ENCODE data around the gene ACKR4. TPM values are rescaled to one million over a fixed set of nuclear protein-coding genes. Genes with fewer than 3 reads are reported as not detected.
A peak's percentile ranks its signal among the peaks of the same experiment; 100 is the strongest.

The ACKR4 gene
- total and polyA plus RNA-seq, 2 experiments from 2014 or later, result 0.26 TPM; not detected in 1

GRCh38 chr3:132556508-132557159 lies 40.4 kb upstream of the ACKR4 start:
- H3K27ac ChIP-seq (ENCODE audit: low read depth), result no peak overlapping the region
- H3K4me3 Mint-ChIP-seq, result no peak overlapping the region
- H3K27ac Mint-ChIP-seq, result no peak overlapping the region
- peaks cover 30% of the 10 kb centered on the region for H3K4me1 Mint-ChIP-seq
- no peaks in the 10 kb centered on the region for H3F3A ChIP-seq (replicated peaks; ENCODE audit: low read depth)
- H3K4me1 ChIP-seq (ENCODE audit: insufficient read depth), result peaks cover 17% of the 10 kb centered on the region; the same call in 1 of the 2 replicates
- TF ChIP-seq REST (IDR thresholded peaks at IDR 0.05; ENCODE audit: unreplicated experiment) (no peak), CREB1 (CRISPR knock-in tag; IDR thresholded peaks at IDR 0.05; ENCODE audit: low read depth) (no peak), EZH2 (IDR thresholded peaks at IDR 0.05; ENCODE audit: low read depth, unreplicated experiment) (no peak), POLR2AphosphoS5 (IDR thresholded peaks at IDR 0.05; ENCODE audit: low read depth) (no peak), ETS1 (IDR thresholded peaks at IDR 0.05) (no peak), CTCF (conservative IDR thresholded peaks at IDR 0.05; ENCODE audit: low read depth in 2 of 2) (no peak), ZNF114 (CRISPR knock-in tag; IDR thresholded peaks at IDR 0.05) (no peak), ZNF462 (CRISPR knock-in tag; IDR thresholded peaks at IDR 0.05) (no peak), JUNB (IDR thresholded peaks at IDR 0.05; ENCODE audit: unreplicated experiment) (no peak), NANOG (IDR thresholded peaks at IDR 0.05; ENCODE audit: borderline replicate concordance) (no peak), STAT1 (IDR thresholded peaks at IDR 0.05; ENCODE audit: unreplicated experiment) (no peak), EZH2phosphoT487 (IDR thresholded peaks at IDR 0.05; ENCODE audit: unreplicated experiment) (no peak)
- no peaks in the 10 kb centered on the region for H3K9me3 Mint-ChIP-seq
- H3K27me3 Mint-ChIP-seq (ENCODE audit: insufficient read depth, low read depth, poor library complexity), result no peaks in the 10 kb centered on the region
- no peak overlapping the region for H2AFZ ChIP-seq
- H3K36me3 ChIP-seq (ENCODE audit: insufficient read depth), result no peaks in the 10 kb centered on the region
- H3K9me2 ChIP-seq (ENCODE audit: insufficient read depth), result no peaks in the 10 kb centered on the region
- no peaks in the 10 kb centered on the region for H3K27me3 ChIP-seq (ENCODE audit: insufficient read depth)
- H3K79me2 ChIP-seq (replicated peaks; ENCODE audit: insufficient read depth), result no peaks in the 10 kb centered on the region
- H4K20me1 ChIP-seq (replicated peaks; ENCODE audit: insufficient read depth), result no peaks in the 10 kb centered on the region
- H3K36me3 Mint-ChIP-seq (ENCODE audit: low read depth), result no peaks in the 10 kb centered on the region
- H3K4me3 ChIP-seq, result no peak overlapping the region
- no peak overlapping the region for H3K4me2 ChIP-seq
- DNase-seq (ENCODE audit: low spot score) (peak; percentile 30), ATAC-seq (peak; percentile 37)
